Peyer's patch (tissue), 4 donors: ENCODE results near the gene MAS1.

ENCODE experiments used
- POLR2A ChIP-seq, 2 donors: fragments of 450-650 bp; IDR thresholded peaks; one replicate each; pipeline ENCODE4 v1.5.1; 2017; ENCODE audit warnings: antibody characterized with exemption in 2 of 2, mild to moderate bottlenecking in 2 of 2, moderate library complexity in 2 of 2
- TF ChIP-seq, protein P1 (sequence below), 6 experiments: fragments of 450-650 bp in 4 of 6; fragments of 200-600 bp in 2 of 6; sonication (generic) in 1 of 6; IDR thresholded peaks; one replicate each; pipeline ENCODE4 v1.5.1; 2017 to 2019; ENCODE audit warnings: antibody characterized with exemption in 6 of 6, mild to moderate bottlenecking in 3 of 6, moderate library complexity in 1 of 6

DNA sequence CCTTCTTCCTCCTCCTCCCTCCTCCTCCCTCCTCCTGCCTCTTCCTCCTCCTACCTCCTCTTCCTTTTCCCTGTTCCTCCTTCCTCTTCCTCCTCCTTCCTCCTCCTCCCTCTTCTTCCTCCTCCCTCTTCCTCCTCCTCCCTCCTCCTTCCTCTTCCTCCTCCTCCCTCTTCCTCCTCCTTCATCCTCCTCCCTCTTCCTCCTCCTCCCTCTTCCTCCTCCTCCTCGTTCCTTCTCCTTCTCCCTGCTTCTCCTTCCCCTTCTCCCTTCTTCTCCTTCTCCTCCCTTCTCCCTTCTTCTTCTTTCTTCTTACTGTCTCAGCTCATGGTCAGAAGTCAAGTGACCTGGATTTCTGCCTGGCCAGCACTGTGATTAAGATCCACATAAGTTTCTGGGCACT is 7.7 kb downstream of the MAS1 start:
- TF ChIP-seq, protein P1, sequence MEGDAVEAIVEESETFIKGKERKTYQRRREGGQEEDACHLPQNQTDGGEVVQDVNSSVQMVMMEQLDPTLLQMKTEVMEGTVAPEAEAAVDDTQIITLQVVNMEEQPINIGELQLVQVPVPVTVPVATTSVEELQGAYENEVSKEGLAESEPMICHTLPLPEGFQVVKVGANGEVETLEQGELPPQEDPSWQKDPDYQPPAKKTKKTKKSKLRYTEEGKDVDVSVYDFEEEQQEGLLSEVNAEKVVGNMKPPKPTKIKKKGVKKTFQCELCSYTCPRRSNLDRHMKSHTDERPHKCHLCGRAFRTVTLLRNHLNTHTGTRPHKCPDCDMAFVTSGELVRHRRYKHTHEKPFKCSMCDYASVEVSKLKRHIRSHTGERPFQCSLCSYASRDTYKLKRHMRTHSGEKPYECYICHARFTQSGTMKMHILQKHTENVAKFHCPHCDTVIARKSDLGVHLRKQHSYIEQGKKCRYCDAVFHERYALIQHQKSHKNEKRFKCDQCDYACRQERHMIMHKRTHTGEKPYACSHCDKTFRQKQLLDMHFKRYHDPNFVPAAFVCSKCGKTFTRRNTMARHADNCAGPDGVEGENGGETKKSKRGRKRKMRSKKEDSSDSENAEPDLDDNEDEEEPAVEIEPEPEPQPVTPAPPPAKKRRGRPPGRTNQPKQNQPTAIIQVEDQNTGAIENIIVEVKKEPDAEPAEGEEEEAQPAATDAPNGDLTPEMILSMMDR (IDR thresholded peaks at IDR 0.05), result no peak
- no peak for TF ChIP-seq POLR2A (IDR thresholded peaks at IDR 0.05)
